ENCODE data around the gene SRP19.
A peak's percentile ranks its signal among the peaks of the same experiment; 100 is the strongest.
"Not testable (repeated sequence)": the region's sequence is repeated elsewhere in the genome, so short reads cannot be mapped to it uniquely, and the experiment has no call there.

The SRP19 gene

GRCh38 chr5:112876362-112876761 lies 15.3 kb downstream of the SRP19 start:
- no peak for DNase-seq

GRCh38 chr5:112878101-112878500 lies 17.0 kb downstream of the SRP19 start:
- DNase-seq, result no peak

- no peak for DNase-seq
Measured at GRCh38 chr5:112878760-112879159, 17.7 kb downstream of the SRP19 start.

GRCh38 chr5:112880219-112880964 lies 19.3 kb downstream of the SRP19 start:
- DNase-seq, result no peak

- DNase-seq, result no peak
Measured at GRCh38 chr5:112883192-112883591, 22.1 kb downstream of the SRP19 start.

GRCh38 chr5:112885001-112885400 lies 23.9 kb downstream of the SRP19 start:
- no peak for DNase-seq

- DNase-seq, result no peak
Measured at GRCh38 chr5:112886975-112887374, 25.9 kb downstream of the SRP19 start.

GRCh38 chr5:112892066-112892465 lies 31.0 kb downstream of the SRP19 start:
- DNase-seq, result not testable (repeated sequence)

GRCh38 chr5:112892776-112893175 lies 31.7 kb downstream of the SRP19 start:
- DNase-seq, result no peak

GRCh38 chr5:112895682-112896081 lies 34.6 kb downstream of the SRP19 start:
- no peak for DNase-seq

- no peak for DNase-seq
Measured at GRCh38 chr5:112902561-112902960, 41.5 kb downstream of the SRP19 start.

GRCh38 chr5:112904996-112905395 lies 43.9 kb downstream of the SRP19 start:
- not testable (repeated sequence) for DNase-seq

GRCh38 chr5:112906637-112907036 lies 45.5 kb downstream of the SRP19 start:
- no peak for DNase-seq

- peak; percentile 51 for DNase-seq
Measured at GRCh38 chr5:112907166-112907631, 46.1 kb downstream of the SRP19 start.

GRCh38 chr5:112908854-112909253 lies 47.8 kb downstream of the SRP19 start:
- no peak for DNase-seq

- no peak for DNase-seq
Measured at GRCh38 chr5:112910529-112910928, 49.4 kb downstream of the SRP19 start.

GRCh38 chr5:112914584-112914983 lies 53.5 kb downstream of the SRP19 start:
- no peak for DNase-seq

GRCh38 chr5:112915831-112916230 lies 54.7 kb downstream of the SRP19 start:
- no peak for DNase-seq

- DNase-seq, result no peak
Measured at GRCh38 chr5:112917453-112917995, 56.4 kb downstream of the SRP19 start.

- no peak for DNase-seq
Measured at GRCh38 chr5:112918136-112918535, 57.0 kb downstream of the SRP19 start.

- no peak for DNase-seq
Measured at GRCh38 chr5:112918679-112919078, 57.6 kb downstream of the SRP19 start.

Measured in NCI-H446 treated with DMSO at 0.1 percent for 48 hours (cell line).